ENCODE data around the gene KRT6A.

The KRT6A gene

GRCh38 chr12:52443966-52444365 is 49.1 kb downstream of the KRT6A start:
- H3K79me2 ChIP-seq (ENCODE audit: insufficient read depth, low read length) = no peaks in the 10 kb centered on the region
- no peak for TF ChIP-seq CTCF (IDR thresholded peaks at IDR 0.05; ENCODE audit: borderline replicate concordance, extremely low read depth, low read length, poor library complexity, severe bottlenecking)
- TF ChIP-seq EZH2 (IDR thresholded peaks at IDR 0.05; ENCODE audit: borderline replicate concordance, low read depth, low read length, severe bottlenecking) = no peak
- H3K27me3 ChIP-seq (ENCODE audit: insufficient read depth, low read length, poor library complexity) = peaks cover 16% of the 10 kb centered on the region
- ATAC-seq (ENCODE audit: insufficient read depth, low read depth) (no peak), DNase-seq (no peak)
- H3K4me1 ChIP-seq (ENCODE audit: insufficient read depth, low read length) = no peaks in the 10 kb centered on the region
- no peak overlapping the region for H3K4me2 ChIP-seq (ENCODE audit: insufficient read depth, low read length)
- H3K9ac ChIP-seq (ENCODE audit: low read depth, low read length) = no peak overlapping the region
- H4K20me1 ChIP-seq (ENCODE audit: insufficient read depth, low read length) = no peaks in the 10 kb centered on the region
- H3K36me3 ChIP-seq (ENCODE audit: insufficient read depth, low read length) = no peaks in the 10 kb centered on the region
- no peak overlapping the region for H3K4me3 ChIP-seq (ENCODE audit: low read depth in 1 of 2, low read length in 2 of 2)
- no peaks in the 10 kb centered on the region for H3K9me3 ChIP-seq (ENCODE audit: insufficient read depth, low read length, severe bottlenecking)
- no peak overlapping the region for H2AFZ ChIP-seq (ENCODE audit: low read depth, low read length)
- H3K27ac ChIP-seq (ENCODE audit: low read length) = no peak overlapping the region

GRCh38 chr12:52442600-52443061 is 50.4 kb downstream of the KRT6A start:
- no peak overlapping the region for H3K4me2 ChIP-seq (ENCODE audit: insufficient read depth, low read length)
- no peak for TF ChIP-seq CTCF (IDR thresholded peaks at IDR 0.05; ENCODE audit: borderline replicate concordance, extremely low read depth, low read length, poor library complexity, severe bottlenecking)
- TF ChIP-seq EZH2 (IDR thresholded peaks at IDR 0.05; ENCODE audit: borderline replicate concordance, low read depth, low read length, severe bottlenecking) = no peak
- H3K4me3 ChIP-seq (ENCODE audit: low read depth in 1 of 2, low read length in 2 of 2) = no peak overlapping the region
- no peaks in the 10 kb centered on the region for H3K4me1 ChIP-seq (ENCODE audit: insufficient read depth, low read length)
- H4K20me1 ChIP-seq (ENCODE audit: insufficient read depth, low read length) = no peaks in the 10 kb centered on the region
- no peaks in the 10 kb centered on the region for H3K36me3 ChIP-seq (ENCODE audit: insufficient read depth, low read length)
- DNase-seq = no peak
- H2AFZ ChIP-seq (ENCODE audit: low read depth, low read length) = no peak overlapping the region
- H3K9me3 ChIP-seq (ENCODE audit: insufficient read depth, low read length, severe bottlenecking) = no peaks in the 10 kb centered on the region
- peaks cover 12% of the 10 kb centered on the region for H3K27me3 ChIP-seq (ENCODE audit: insufficient read depth, low read length, poor library complexity)
- H3K27ac ChIP-seq (ENCODE audit: low read length) = no peak overlapping the region
- no peaks in the 10 kb centered on the region for H3K79me2 ChIP-seq (ENCODE audit: insufficient read depth, low read length)
- ATAC-seq (ENCODE audit: insufficient read depth, low read depth) = no peak
- H3K9ac ChIP-seq (ENCODE audit: low read depth, low read length) = no peak overlapping the region

- Histone ChIP-seq H3K36me3 (ENCODE audit: insufficient read depth, low read length) (no peaks in the 10 kb centered on the region), H3K4me3 (ENCODE audit: low read depth in 1 of 2, low read length in 2 of 2) (no peak overlapping the region), H3K9me3 (ENCODE audit: insufficient read depth, low read length, severe bottlenecking) (no peaks in the 10 kb centered on the region), H4K20me1 (ENCODE audit: insufficient read depth, low read length) (no peaks in the 10 kb centered on the region), H3K79me2 (ENCODE audit: insufficient read depth, low read length) (no peaks in the 10 kb centered on the region), H3K4me2 (ENCODE audit: insufficient read depth, low read length) (no peak overlapping the region), H2AFZ (ENCODE audit: low read depth, low read length) (no peak overlapping the region), H3K27me3 (ENCODE audit: insufficient read depth, low read length, poor library complexity) (peaks cover 12% of the 10 kb centered on the region), H3K4me1 (ENCODE audit: insufficient read depth, low read length) (no peaks in the 10 kb centered on the region), H3K27ac (ENCODE audit: low read length) (no peak overlapping the region), H3K9ac (ENCODE audit: low read depth, low read length) (no peak overlapping the region)
- no peak for DNase-seq
- TF ChIP-seq EZH2 (IDR thresholded peaks at IDR 0.05; ENCODE audit: borderline replicate concordance, low read depth, low read length, severe bottlenecking) = no peak
- TF ChIP-seq CTCF (IDR thresholded peaks at IDR 0.05; ENCODE audit: borderline replicate concordance, extremely low read depth, low read length, poor library complexity, severe bottlenecking) = no peak
- no peak for ATAC-seq (ENCODE audit: insufficient read depth, low read depth)
Measured at GRCh38 chr12:52441320-52441911, 51.6 kb downstream of the KRT6A start.

Measured in DND-41 (cell line).